Mesendoderm (in vitro differentiated cells): ENCODE measurements around the gene DNMBP.
A peak's percentile ranks its signal among the peaks of the same experiment; 100 is the strongest.

Experiments
- DNase-seq: peaks from one replicate; pipeline ENCODE4 v3.0.0; 2013
- H2AK5ac ChIP-seq: 2 replicates; pipeline ENCODE4 v1.6.1; 2013; ENCODE audit warnings: low read length, inconsistent platforms
- H2BK120ac ChIP-seq: 2 replicates; pipeline ENCODE4 v1.6.1; 2013; ENCODE audit warnings: low read depth, mild to moderate bottlenecking, low read length, moderate library complexity, mixed read lengths
- H2BK15ac ChIP-seq: replicated peaks from 2 replicates; pipeline ENCODE4 v1.6.1; 2013; ENCODE audit warnings: low read depth, mild to moderate bottlenecking, moderate library complexity
- H2BK5ac ChIP-seq: 2 replicates; pipeline ENCODE4 v1.6.1; 2013; ENCODE audit warnings: low read length, inconsistent platforms
- H3K18ac ChIP-seq: 2 replicates; pipeline ENCODE4 v1.6.1; 2013; ENCODE audit warnings: mild to moderate bottlenecking, low read length, mixed read lengths
- H3K23ac ChIP-seq: one replicate; pipeline ENCODE4 v1.6.1; 2013; ENCODE audit warnings: low read length
- H3K27ac ChIP-seq: 2 replicates; pipeline ENCODE4 v1.5.1; 2013; ENCODE audit warnings: low read depth, mild to moderate bottlenecking, inconsistent platforms, low read length, moderate library complexity
- H3K27me3 ChIP-seq: 2 replicates; pipeline ENCODE4 v1.6.1; 2013; ENCODE audit warnings: low read length, control low read depth, mild to moderate bottlenecking, inconsistent platforms; ENCODE audit not compliant: insufficient read depth, poor library complexity
- H3K36me3 ChIP-seq: 2 replicates; pipeline ENCODE4 v1.6.1; 2013; ENCODE audit warnings: low read length, inconsistent platforms; ENCODE audit not compliant: control insufficient read depth, insufficient read depth
- H3K4ac ChIP-seq: one replicate; pipeline ENCODE4 v1.6.1; 2013; ENCODE audit warnings: low read depth, mild to moderate bottlenecking, low read length, moderate library complexity
- H3K4me1 ChIP-seq: 2 replicates; pipeline ENCODE4 v1.6.1; 2013; ENCODE audit warnings: low read depth, low read length, inconsistent platforms; ENCODE audit not compliant: control insufficient read depth
- H3K4me2 ChIP-seq: 2 replicates; pipeline ENCODE4 v1.6.1; 2013; ENCODE audit warnings: low read length
- H3K4me3 ChIP-seq: 2 replicates; pipeline ENCODE4 v1.5.1; 2013; ENCODE audit warnings: mild to moderate bottlenecking, low read length
- H3K56ac ChIP-seq: one replicate; pipeline ENCODE4 v1.6.1; 2013; ENCODE audit warnings: low read length
- H3K79me1 ChIP-seq: 2 replicates; pipeline ENCODE4 v1.6.1; 2013; ENCODE audit warnings: low read length, inconsistent platforms
- H3K79me2 ChIP-seq: 2 replicates; pipeline ENCODE4 v1.6.1; 2013; ENCODE audit warnings: mild to moderate bottlenecking, low read length; ENCODE audit not compliant: control insufficient read depth, insufficient read depth
- H3K9ac ChIP-seq: 2 replicates; pipeline ENCODE4 v1.6.1; 2013; ENCODE audit warnings: low read length, inconsistent platforms
- H4K5ac ChIP-seq: one replicate; pipeline ENCODE4 v1.6.1; 2013; ENCODE audit warnings: low read length
- H4K8ac ChIP-seq: one replicate; pipeline ENCODE4 v1.6.1; 2013; ENCODE audit warnings: low read depth, mild to moderate bottlenecking, control low read depth, low read length, moderate library complexity
- WGBS: extraction: QIAGEN DNeasy Blood & Tissue Kit; methylation state at CpG from one replicate; pipeline ENCODE4 v1.1.7; 2013; ENCODE audit warnings: low lambda C conversion rate, missing lambda C conversion rate; ENCODE audit not compliant: insufficient coverage; ENCODE audit errors: extremely low coverage; 5-methylcytosine and 5-hydroxymethylcytosine counted together

Gene DNMBP

GRCh38 chr10:100008142-100008522 lies 1.6 kb downstream of the DNMBP start:
- H3K56ac ChIP-seq: no peak overlapping the region
- H3K18ac ChIP-seq: no peak overlapping the region
- H3K27me3 ChIP-seq: no peaks in the 10 kb centered on the region
- H3K27ac ChIP-seq: no peak overlapping the region
- H2BK120ac ChIP-seq: no peak overlapping the region
- H4K8ac ChIP-seq: no peak overlapping the region
- H3K4me2 ChIP-seq: no peak overlapping the region
- no CpG with 5 or more reads among the region's 6 CpGs for WGBS
- H3K4me1 ChIP-seq: peaks cover 2% of the 10 kb centered on the region
- no peak overlapping the region for H3K9ac ChIP-seq
- no peak overlapping the region for H2AK5ac ChIP-seq
- no peak overlapping the region for H3K4ac ChIP-seq
- H4K5ac ChIP-seq: no peak overlapping the region
- peaks cover 12% of the 10 kb centered on the region for H3K79me1 ChIP-seq
- H3K4me3 ChIP-seq: no peak overlapping the region
- DNase-seq: no peak
- H3K23ac ChIP-seq: no peak overlapping the region
- peaks cover 22% of the 10 kb centered on the region for H3K79me2 ChIP-seq
- no peak overlapping the region for H2BK5ac ChIP-seq
- H3K36me3 ChIP-seq: no peaks in the 10 kb centered on the region
- no peak overlapping the region for H2BK15ac ChIP-seq

GRCh38 chr10:100007231-100008141 lies 2.3 kb downstream of the DNMBP start:
- Histone ChIP-seq H2BK5ac (no peak overlapping the region), H3K79me2 (peaks cover 24% of the 10 kb centered on the region), H2BK120ac (no peak overlapping the region), H2BK15ac (no peak overlapping the region), H3K79me1 (peaks cover 12% of the 10 kb centered on the region), H3K27ac (no peak overlapping the region), H3K56ac (peak overlapping the region; percentile 75), H4K8ac (no peak overlapping the region), H4K5ac (no peak overlapping the region), H3K27me3 (no peaks in the 10 kb centered on the region), H3K23ac (no peak overlapping the region), H3K4me1 (peaks cover 2% of the 10 kb centered on the region), H3K36me3 (no peaks in the 10 kb centered on the region), H2AK5ac (peak overlapping the region; percentile 50), H3K18ac (no peak overlapping the region), H3K4ac (no peak overlapping the region), H3K9ac (no peak overlapping the region), H3K4me2 (no peak overlapping the region), H3K4me3 (no peak overlapping the region)
- WGBS: no CpG with 5 or more reads among the region's 10 CpGs
- DNase-seq: no peak

- H3K36me3 ChIP-seq: no peaks in the 10 kb centered on the region
- H2AK5ac ChIP-seq: no peak overlapping the region
- no peak overlapping the region for H3K27ac ChIP-seq
- no peak overlapping the region for H4K8ac ChIP-seq
- peak overlapping the region; percentile 35 for H3K56ac ChIP-seq
- no peaks in the 10 kb centered on the region for H3K27me3 ChIP-seq
- H3K79me1 ChIP-seq: peaks cover 12% of the 10 kb centered on the region
- peaks cover 2% of the 10 kb centered on the region for H3K4me1 ChIP-seq
- H4K5ac ChIP-seq: no peak overlapping the region
- no CpG with 5 or more reads among the region's 4 CpGs for WGBS
- no peak overlapping the region for H2BK120ac ChIP-seq
- no peak overlapping the region for H2BK5ac ChIP-seq
- H3K4me2 ChIP-seq: no peak overlapping the region
- no peak overlapping the region for H3K4me3 ChIP-seq
- peak; percentile 69 for DNase-seq
- peaks cover 29% of the 10 kb centered on the region for H3K79me2 ChIP-seq
- H3K9ac ChIP-seq: peak overlapping the region; percentile 12
- H3K23ac ChIP-seq: no peak overlapping the region
- no peak overlapping the region for H2BK15ac ChIP-seq
- no peak overlapping the region for H3K4ac ChIP-seq
- no peak overlapping the region for H3K18ac ChIP-seq
Observed at GRCh38 chr10:100006243-100006886, 3.4 kb downstream of the DNMBP start.

GRCh38 chr10:100004805-100005510 lies 4.8 kb downstream of the DNMBP start:
- Histone ChIP-seq H4K5ac (no peak overlapping the region), H3K4me3 (no peak overlapping the region), H3K27me3 (no peaks in the 10 kb centered on the region), H3K79me2 (peaks cover 31% of the 10 kb centered on the region), H3K4ac (no peak overlapping the region), H3K56ac (peak overlapping the region; percentile 15), H3K36me3 (no peaks in the 10 kb centered on the region), H4K8ac (no peak overlapping the region), H2BK120ac (no peak overlapping the region), H3K23ac (no peak overlapping the region), H3K4me1 (peaks cover 3% of the 10 kb centered on the region), H3K79me1 (peaks cover 12% of the 10 kb centered on the region), H3K27ac (no peak overlapping the region), H3K9ac (no peak overlapping the region), H2BK5ac (no peak overlapping the region), H3K18ac (no peak overlapping the region), H2BK15ac (no peak overlapping the region), H2AK5ac (no peak overlapping the region), H3K4me2 (no peak overlapping the region)
- WGBS: no CpG with 5 or more reads among the region's 3 CpGs
- DNase-seq: no peak

GRCh38 chr10:100000109-100000644 lies 9.6 kb downstream of the DNMBP start:
- Histone ChIP-seq H3K79me1 (peaks cover 9% of the 10 kb centered on the region), H3K56ac (peak overlapping the region; percentile 32)
- no CpG with 5 or more reads among the region's 6 CpGs for WGBS

More at GRCh38 chr10:100000109-100000644, 9.6 kb downstream of the DNMBP start:
- H4K5ac ChIP-seq: no peak overlapping the region
- H2BK15ac ChIP-seq: no peak overlapping the region
- H3K27ac ChIP-seq: no peak overlapping the region
- no peak overlapping the region for H2BK120ac ChIP-seq
- H3K23ac ChIP-seq: no peak overlapping the region
- peaks cover 2% of the 10 kb centered on the region for H3K4me1 ChIP-seq
- H2BK5ac ChIP-seq: no peak overlapping the region
- no peak overlapping the region for H2AK5ac ChIP-seq
- no peak overlapping the region for H3K4ac ChIP-seq
- no peak overlapping the region for H3K18ac ChIP-seq
- H3K4me3 ChIP-seq: no peak overlapping the region
- H3K27me3 ChIP-seq: no peaks in the 10 kb centered on the region
- no peak overlapping the region for H3K9ac ChIP-seq
- no peak overlapping the region for H3K4me2 ChIP-seq
- DNase-seq: no peak
- H3K36me3 ChIP-seq: no peaks in the 10 kb centered on the region
- peaks cover 21% of the 10 kb centered on the region for H3K79me2 ChIP-seq
- H4K8ac ChIP-seq: no peak overlapping the region
